NCI-H1048 (cell line): ENCODE data around the gene FSIP2.

Source experiments
- DNase-seq: peaks from one replicate; lab custom pipeline; 2025; lab: John Stamatoyannopoulos, UW

Gene FSIP2, protein sequence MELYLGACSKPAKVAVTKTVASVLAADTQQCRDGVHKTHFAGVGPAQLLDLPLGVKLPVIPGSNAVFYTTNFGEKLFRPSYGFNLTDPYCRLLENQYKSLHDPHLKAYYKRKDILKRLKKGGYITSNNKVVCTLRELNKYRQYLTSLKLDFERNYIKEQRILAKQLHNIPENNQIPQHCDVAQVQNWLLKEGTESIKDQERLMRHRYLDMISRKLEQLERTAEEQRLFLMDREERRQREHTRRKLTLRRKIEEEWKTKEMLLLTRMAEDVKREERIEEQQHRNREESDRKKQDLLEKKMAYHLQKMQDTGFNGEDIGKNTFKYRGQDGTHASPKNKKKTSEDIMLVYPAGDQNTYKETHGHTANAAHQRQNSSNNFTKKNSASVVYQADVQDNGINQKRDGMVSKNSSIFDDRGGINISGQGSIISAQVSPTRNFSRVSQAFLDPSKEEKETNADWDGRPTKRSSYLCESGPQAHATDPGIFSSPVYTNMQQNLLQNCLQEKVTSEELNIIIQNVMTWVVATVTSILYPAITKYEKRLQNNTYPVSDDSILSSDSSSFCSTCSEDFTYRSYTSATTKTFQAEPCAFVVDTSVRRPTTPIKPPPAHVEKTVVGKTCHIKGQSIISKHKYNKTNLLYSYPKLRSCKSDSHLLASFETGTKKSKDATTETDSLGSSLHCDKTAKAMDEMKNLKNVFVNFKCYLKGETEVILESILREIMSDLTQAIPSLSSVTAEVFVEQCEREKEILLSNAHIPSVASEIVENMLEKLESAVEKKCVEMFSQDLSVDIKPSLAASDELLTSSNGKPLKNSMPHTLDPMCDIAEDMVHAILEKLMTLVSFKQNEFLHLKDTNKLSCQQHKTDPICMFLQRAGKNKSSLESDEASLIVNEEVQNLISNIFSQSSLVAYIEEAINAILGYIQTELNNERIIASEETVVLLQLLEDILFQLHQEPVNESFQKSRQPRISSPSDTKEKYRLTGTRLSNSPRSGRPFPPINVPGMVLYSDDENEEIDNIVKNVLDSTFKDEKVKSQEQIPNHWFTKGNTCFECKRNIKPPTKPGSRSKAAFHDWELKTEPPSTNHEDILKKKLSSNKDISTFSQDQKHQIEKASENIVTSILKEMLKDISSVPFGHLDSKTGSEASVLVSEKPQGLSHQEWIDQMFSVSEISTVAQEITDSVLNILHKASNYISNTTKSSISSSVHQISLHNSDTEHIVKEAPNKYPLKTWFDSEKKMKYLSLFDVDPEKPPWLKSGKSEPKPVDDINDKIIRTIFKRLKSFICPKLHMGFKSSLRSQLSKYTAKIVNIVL (N-terminal part only)

DNA sequence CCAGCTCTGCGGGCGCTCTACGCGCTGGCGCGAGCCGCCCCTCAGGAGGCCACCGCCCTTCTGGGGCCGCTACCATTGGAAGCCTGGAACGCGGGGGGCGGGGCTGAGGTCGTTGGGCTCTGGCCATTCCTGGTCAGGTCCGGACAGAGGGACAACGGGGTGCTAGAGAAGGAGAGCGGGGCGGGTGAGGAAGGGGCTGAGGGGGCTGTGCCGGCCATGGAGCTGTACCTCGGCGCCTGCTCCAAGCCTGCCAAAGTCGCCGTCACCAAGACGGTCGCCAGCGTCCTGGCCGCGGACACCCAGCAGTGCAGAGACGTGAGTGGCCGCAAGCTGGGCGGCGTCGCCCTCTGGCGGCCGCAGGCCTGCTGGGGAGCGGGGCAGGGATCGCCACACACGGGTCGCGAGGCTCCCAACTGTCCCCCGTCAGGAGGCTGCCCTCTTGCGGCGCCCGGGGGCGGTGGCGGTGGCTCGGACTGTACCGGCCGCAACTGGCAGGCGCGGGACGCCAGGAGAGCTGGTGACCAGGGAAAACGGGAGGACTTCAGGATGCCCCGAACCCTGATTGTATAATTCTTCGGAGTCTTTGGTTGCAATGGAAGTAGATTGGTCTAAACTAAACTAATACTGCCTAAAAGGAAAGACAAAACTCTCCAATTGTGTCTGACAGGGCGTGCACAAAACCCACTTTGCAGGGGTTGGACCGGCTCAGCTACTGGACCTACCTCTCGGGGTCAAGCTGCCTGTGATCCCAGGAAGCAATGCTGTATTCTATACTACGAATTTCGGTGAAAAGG lies at the start of gene FSIP2:
FSIP2 (plus strand) TSS at position 126 of the 794 bp plus-strand sequence; CDS start at position 217, 91 bp downstream.
- DNase-seq = no peak

DNA sequence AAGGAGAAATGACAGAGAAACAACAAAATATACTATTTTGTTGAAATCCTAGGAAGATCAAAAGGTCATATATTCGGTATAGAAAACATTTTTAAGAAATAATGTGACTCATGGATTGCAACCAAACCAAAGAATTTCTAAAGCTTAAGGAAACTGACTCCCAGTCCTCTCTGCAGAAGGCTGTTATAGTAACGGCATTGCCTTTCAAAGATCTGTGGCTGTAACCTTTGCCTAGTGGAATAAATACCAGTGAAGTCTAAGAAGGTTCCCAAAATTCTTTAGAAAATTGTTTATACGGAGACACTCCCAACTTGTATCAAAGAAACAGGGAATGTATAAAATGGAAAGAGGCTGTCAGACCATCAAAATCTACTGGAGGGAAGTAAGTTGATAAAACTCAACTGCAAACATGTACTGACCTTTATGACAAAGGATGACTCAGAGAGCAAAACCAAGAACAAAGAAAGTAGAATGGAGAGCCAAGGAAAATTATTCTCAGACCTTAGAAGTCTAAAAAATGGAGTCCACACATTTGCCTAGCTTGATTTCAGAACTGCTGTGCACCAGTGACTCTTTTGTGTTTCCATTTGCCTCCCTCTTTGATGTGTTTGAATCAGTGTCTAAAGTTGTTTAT lies 48.6 kb upstream of the FSIP2 start:
- DNase-seq = no peak

DNA sequence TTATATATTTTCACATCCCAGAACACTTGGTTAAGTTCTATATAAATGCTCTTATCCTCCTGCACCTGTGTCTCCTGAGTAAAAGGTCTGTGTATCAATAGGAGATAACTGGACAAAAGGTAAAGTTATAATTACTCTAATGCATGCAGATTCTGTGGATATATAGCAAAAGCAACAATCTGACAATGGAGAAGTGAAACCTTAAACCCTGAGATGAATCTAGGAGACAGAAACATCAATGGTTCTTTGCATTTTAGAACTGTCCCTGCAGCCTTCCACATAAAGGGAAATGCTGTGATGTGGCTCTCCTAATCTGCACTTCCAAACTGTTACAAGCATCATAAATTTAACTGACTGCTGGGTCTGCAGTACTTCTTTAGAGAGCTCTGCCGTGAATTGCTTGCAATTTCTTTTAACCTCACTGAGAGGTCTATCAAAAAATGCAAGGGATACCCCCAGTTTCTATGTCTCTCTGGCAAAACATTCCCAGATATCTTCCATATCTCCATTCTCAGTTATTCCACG lies 42.8 kb upstream of the FSIP2 start:
- DNase-seq = no peak

DNA sequence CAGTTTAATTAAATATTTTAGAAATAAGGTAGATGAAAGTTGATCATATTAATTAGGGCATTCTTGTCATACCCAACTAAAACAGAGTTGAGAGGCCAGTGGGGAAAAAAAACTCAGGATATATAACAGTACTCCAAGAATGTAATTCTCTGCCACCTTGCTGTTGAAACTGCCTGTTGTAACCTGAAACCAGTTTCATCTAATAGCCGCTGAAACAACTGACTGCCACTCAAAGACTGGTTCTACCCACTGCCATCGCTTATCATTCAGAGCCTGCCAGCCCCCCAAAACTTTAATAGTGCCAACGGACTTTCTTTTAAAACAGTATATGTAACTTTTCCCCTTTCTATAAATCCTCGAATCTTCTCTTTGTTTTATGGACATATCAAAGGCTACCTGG lies 37.7 kb upstream of the FSIP2 start:
- no peak for DNase-seq

DNA sequence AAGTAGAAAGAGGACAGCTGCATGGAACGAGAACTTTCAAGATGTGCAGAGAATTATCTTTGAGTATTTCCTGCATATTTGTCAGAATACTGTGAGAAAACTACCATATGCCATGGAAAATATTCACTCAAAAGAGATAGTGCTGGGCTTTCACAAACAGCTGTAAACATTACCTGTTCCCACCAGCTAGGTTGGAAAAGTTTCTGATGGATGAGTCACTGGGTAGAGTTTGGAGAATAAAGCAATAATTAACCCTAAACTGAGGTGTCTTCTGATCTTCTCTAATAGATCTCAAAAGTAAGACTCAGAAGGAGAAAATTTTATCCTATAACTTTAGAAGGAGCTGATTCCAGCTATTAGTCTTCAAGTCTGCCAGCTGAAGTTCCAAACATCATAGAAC lies 3.9 kb upstream of the FSIP2 start:
- DNase-seq = no peak

DNA sequence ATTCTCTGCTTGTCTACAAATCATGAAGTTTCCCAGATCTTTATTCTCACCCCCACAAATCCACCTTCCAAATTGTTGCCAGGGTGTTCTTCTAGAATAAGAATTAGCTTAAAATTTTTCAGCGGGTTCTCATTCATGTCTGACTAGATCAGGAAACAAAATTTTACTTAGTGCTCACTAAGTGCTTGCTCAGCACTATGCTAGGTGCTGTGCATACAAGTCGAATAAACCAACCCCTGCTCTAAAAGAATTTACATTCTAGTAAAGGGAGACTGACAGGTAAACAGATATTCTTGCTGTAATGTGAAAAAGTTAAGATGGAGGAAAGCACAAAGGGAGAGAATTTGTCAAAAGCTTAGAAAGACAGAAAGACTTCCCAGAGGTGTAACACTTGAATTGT lies 2.4 kb upstream of the FSIP2 start:
- DNase-seq = no peak

DNA sequence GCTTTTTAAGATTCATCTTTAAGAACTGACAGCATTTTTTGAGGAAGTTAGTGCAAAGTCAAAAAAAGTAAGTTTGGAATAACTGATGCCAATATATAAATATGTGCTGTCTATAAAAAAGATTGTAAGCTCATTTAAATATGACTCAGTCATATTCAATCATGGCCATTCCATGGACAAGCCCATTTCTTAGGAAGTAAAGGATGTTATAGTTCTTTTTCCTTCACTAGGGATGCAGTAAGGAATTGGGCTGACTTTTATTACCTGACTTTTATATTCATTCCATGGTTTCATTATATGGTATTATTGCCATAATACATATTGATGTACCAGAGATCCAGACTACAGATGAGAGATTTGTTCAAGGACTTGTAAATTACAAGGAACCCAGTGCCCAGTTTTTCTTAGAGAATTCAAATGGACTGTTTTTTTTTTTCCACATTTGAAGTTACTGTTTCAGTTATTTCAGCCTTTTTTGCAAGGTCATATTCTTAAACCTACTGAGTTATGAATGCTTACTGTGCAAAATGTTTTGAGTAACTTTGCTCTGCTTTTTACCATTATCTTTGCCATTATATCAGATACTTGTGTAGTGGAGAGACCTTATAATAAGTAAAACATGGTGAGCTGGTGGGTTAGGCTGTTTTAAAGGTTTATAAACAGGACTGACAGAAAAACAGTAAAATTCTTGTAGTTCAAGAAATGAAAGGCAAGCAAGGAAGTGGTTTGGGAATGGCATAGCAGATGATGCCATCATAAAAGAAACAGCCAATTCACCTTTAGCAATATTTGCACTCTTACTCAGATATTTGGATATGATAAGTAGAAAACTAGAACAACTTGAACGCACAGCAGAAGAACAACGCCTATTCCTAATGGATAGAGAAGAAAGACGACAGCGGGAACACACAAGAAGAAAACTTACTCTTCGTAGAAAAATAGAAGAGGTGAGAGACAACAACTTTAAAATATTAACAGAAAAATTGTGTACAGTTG lies 7.6 kb downstream of the FSIP2 start:
- DNase-seq = no peak

DNA sequence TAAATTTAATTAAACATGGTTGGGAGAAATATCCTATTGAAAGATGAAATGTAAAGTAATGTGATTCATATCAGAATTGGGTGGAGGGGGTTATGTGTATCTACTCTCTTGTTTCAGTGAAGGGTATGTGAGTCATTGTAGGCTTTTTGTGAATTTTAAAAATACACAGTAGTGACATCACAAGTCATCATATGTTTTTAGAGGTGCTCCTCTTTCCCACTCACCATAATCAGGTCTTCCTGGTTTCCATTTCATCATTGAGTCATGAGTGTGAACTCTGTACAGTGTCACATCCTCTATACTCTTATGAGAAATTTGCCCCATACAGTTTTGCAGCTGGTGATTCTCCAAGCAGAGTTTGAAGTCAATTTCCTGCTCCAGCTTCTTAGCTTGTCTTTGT lies 18.8 kb downstream of the FSIP2 start:
- DNase-seq = no peak

DNA sequence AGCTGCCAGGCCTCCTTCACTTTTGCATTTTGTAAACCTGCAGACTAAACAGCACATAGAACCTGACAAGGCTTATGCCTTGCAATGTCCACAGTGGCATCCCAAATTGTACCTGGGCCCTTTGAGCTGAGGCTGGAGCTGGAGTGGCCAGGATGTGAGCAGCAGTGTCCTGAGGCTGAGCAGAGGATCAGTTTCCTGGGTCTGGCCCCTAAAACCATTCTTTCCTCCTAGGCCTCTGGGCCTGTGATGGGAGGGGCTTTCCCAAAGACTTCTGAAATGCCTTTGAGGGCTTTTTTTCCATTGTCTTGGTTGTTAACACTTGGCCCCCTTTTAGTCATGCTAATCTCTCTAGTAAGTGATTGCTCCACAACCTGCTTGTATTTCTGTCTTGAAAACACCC lies 32.8 kb downstream of the FSIP2 start:
- no peak for DNase-seq

DNA sequence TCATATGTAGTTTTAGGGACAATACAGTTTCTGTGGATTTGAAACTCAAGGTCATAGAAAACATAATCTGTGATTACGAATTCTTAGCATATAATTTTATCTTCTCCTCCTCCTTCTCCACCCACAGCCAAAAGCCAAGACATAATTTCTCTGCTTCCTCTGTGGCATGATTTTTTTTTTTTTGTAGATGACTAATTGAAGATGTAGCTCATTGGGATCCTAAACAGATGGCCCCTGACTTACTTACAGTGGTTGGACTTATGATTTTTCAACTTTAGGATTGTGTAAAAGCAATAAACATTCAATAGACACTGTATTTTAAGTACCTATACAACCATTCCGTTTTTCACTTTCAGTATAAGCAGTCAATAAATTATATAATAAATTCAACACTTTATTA lies 42.3 kb downstream of the FSIP2 start:
- DNase-seq = no peak

DNA sequence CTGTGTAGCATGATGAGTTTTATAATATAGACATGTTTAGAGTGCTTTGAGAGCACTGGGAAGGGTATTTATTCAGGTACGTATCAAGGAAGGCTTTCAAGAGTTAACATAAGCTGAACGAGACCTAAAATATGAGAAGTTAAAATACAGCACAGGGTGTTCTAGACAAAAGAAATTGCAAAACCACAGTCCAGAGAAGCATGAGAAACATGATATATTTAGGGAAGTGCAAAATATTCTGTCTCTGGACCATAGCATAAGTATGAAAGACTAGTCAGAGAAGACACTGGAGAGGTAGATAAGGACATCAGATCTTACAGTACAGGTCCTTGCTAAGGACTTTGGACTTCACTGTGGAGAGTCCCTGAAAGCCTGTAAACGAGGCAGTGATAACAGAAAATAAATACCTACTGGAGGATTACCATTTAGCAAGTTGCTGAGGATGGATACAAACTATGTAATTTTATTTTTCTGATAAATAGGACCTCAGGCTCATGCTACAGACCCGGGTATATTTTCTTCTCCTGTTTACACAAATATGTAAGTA lies 43.7 kb downstream of the FSIP2 start:
- DNase-seq = no peak

DNA sequence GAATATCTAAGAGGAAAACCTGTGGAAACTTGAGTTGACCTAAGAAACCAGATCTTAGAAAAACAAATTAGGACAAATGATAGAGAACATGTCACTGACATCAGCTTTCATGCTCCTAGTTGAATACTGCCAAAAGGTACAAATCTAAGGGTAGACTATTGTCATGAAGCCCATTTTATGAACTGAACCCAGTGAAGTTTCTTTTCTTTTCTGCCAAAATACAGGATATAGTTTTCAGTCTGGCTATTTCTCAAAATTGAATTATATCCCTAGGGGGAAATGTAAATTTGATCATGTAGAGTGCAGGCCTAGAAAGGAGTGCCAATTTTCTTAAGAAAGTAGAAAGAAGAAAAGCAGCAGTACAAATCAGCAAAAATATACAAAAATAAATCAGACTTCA lies 46.6 kb downstream of the FSIP2 start:
- DNase-seq = no peak

DNA sequence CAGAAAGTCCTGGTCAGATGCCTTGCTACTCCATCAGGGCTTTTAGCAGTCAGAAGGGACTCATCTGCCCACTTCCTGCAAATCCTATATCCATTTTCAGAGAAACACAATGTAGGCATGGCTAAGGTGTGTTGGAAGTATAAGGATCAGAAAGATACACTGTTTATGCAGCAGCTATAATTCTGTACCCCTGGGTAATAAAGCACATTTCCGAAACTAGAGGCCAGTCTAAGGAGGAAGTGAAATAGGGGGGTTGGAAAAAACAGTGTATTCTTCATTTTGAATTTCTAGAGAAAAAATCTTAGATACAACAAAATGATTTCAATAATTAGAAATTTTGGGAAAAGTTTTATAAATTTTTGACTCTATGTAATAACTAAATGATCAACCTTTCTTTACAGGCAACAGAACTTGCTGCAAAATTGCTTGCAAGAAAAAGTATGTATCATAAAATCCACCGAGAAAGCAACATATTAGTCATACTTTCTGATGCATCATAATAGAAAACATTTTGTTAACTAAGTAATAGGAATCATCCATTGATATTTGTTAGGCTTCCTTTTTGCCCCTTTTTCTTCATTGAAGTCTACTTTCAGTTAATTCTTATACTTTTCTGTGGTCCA lies 47.4 kb downstream of the FSIP2 start:
- DNase-seq = no peak

DNA sequence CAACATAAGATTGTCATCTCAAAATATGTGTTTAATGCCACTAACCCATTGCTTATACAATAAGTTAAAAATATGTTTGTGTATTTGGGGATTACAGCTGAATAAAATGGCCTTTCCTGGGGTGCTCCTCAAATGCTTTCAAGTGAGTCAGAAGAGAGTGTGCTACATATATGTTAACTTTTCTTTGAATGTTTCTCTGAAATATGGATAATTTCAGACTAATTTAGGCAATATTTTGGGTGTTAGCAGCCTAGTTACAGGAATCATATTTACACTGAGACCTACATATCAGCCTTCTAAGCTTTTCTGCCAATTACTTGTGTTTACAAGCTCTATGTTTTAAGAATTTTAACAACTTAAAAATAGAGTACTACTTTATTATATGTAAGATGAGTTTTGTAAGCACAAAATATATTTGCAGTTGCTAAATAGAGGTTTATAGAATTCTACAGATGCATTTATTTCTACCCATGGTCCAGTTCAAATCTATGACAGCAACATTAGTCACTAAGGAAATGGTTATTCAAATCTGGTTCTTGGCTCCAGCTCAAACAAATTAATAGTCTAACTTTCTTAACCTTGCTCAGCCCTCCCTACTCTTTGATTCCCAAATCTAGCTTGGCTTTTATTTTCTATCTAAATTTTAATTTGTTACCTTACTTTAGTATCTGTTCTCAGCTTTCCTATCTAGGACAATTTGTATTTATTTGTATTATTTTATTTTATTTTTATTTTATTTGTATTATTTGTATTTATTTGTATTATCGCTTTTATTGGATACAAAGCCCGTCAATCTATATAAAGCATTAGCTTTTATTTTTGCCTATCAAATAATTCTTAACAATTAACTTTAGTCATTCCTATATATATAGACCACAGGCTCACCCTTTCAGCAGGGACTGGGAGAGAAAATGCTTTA lies 48.9 kb downstream of the FSIP2 start:
- DNase-seq = no peak

DNA sequence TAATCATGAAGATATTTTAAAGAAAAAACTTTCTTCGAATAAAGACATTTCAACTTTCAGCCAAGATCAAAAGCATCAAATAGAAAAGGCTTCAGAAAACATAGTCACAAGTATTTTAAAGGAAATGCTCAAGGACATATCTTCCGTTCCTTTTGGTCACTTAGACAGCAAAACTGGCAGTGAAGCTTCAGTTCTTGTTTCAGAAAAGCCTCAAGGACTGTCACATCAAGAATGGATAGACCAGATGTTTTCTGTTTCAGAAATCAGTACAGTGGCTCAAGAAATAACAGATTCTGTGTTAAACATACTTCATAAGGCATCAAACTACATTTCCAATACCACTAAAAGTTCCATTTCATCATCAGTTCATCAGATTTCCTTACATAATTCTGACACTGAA lies 51.8 kb downstream of the FSIP2 start:
- no peak for DNase-seq

DNA sequence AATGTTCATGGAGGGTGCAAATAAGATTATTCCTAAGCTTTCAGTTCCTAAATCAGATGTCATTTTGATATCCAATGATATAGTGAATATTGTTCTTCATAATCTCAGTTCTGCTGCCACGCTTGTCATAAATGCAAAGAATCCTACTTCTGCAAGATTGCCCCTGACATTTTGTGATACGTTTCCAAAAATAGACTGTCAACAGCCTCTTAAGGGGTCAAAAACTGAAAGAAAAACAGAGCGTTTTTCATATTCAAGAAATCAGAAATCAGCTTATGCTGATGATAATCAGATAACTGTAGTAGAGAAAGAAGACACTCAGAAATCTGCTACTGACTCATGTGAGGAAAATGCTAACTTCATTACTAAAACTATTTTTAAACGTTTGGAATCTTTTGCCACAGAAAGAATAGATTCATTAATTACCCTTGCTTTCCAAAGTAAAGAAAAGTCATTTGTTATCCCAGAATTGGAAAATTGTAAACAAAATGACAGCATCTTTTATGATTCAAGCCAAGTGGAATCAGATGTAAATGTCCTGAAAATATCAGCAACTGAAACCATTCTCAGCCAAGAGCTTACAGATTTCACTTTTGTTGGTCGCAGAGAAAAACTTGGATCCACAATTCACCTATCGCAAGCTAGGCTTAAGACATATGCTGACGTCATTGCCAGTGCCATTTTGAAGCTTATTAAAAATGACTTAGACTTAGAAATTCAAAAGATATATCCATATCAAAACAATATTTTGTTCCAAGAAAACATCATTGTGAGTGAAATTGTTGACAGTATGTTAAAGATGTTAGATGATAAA lies 55.1 kb downstream of the FSIP2 start:
- no peak for DNase-seq

DNA sequence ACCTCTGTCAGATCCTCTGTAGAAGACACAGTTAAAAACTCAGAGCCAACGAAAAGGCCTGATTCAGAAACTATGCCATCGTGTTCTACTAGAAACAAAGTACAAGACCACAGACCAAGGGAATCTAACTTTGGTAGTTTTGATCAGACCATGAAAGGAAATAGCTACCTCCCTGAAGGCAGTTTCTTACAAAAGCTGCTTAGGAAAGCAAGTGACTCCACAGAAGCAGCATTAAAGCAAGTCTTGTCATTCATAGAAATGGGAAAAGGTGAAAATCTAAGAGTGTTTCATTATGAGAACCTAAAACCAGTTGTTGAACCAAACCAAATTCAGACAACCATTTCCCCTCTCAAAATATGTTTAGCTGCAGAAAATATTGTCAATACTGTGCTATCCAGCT lies 58.2 kb downstream of the FSIP2 start:
- DNase-seq = no peak
